ENCODE results near the gene BOD1L1.

BOD1L1 gene

DNA sequence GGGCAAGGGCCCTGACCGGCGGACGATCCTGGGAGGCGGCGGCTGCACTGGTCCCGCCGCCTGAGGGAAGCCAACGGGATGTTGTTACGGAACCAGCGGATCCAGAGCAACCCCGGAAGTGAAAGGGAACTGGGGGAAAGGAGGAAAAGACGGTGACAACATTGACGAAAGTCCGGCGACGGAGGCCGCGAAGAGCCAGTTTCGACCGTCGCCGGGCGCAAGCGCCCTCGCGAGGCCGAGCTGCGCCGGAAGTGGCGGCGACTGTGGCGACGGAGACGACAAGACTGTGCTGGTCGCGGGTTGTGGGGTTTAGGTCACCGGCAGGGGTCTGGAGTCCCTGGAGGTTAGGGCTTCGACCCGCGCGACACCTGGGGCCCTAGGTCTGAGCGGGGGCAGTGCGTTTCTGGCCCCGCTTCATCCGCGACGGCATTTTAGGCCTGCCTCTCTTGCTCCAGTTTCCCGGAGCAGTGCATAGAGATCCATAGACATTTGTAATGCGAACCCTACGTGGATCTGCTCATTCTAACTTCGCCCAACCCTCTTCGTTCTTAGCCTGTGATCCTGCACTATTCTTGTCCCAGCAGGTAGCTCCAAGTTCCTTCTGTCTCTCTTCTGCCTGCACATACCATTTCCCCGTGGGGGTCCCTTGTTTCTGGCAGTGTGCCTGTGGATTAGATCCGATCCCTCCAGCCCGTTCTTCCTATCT lies at the start of gene BOD1L1:
BOD1L1 (minus strand) TSS at position 120 of the 706 bp plus-strand sequence. CDS start 138 bp downstream, outside the sequence.
- DNase-seq: peak; percentile 79 to 86

GRCh38 chr4:13674971-13675370 lies 47.4 kb upstream of the BOD1L1 start:
- no peak for DNase-seq

- DNase-seq: no peak
These were observed 45.6 kb upstream of the BOD1L1 start for GRCh38 chr4:13673167-13673566.

DNA sequence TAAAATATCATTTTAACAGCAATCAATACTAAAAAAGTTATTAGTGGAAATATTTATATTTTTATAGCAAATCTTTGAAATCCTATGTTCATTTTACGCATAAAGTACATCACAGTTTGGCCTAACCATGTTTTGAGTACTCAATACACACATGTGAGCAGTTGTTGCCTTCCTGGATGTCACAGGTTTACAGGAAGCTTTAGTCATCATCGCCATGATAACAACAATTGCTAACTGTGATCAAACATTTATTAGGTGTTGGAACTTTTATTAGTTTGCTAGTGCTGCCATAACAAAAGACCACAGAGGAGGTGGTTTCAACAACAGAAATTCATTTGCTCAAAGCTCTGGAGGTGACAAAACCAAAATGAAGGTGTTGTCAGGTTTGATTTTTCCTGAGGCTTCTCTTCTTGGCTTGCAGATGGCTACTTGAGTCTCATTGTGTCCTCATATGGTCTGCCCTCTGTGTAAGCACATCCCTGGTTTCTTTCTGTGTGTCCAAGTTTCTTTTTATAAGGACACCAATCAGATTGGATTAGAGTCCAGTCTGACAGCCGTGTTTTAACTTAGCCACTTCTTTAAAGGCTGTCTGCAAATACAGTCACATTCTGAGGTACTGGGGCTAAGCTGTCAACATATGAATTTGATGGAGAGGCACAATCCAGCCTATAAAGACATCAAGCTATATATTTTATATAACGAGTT lies 43.1 kb upstream of the BOD1L1 start:
- DNase-seq: no peak

DNA sequence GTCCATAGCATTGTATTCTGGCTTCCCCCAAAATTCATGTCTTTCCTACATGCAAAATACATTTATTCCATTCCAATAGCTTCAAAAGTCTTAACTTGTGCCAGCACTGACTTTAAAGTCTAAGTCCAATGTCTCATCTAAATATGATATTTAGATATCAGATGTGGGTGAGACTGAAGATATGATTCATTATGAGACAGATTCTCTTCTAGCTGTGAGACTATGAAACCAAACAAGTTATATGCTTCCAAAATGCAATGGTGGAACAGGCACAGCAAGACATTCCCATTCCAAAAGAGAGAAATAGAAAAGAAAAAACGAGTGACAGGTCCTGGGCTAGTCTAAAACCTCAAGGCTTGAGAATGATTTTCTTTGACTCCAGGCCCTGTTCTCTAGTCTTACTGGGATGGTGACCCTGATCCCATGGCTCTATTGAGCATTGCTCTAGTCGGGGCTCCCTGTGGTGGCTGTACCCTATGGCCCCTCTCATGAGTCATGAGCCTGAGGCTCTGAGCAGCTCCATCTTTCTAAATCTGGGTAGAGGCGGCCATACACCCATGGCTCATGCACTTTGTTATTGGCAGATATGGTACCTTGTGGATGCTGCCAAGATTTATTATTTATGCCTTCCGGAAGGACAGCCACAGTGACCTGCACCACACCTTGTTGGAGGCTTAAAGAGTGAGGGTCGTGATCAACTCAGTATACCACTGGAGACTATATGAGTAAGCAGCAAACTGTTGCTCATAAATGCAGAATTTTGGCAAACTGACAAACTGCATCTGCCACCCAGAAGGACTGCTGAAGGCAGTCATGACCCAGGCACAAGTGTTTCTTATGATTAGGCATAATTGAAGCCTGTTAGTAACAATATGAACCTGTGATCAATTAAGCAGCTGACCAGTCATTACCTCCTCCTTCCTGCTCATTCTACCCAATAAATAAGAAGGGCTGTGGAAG lies 38.5 kb upstream of the BOD1L1 start:
- DNase-seq: no peak

- no peak for DNase-seq
These were observed 32.0 kb upstream of the BOD1L1 start for GRCh38 chr4:13659341-13660070.

GRCh38 chr4:13656569-13657405 lies 29.3 kb upstream of the BOD1L1 start:
- DNase-seq: peak; percentile 49 to 69

GRCh38 chr4:13654162-13654797 lies 26.8 kb upstream of the BOD1L1 start:
- peak; percentile 66 to 80 for DNase-seq

GRCh38 chr4:13653766-13654161 lies 26.2 kb upstream of the BOD1L1 start:
- DNase-seq: no peak

GRCh38 chr4:13647031-13647430 lies 19.5 kb upstream of the BOD1L1 start:
- DNase-seq: no peak

- DNase-seq: no peak
These were observed 17.6 kb upstream of the BOD1L1 start for GRCh38 chr4:13645075-13645474.

DNA sequence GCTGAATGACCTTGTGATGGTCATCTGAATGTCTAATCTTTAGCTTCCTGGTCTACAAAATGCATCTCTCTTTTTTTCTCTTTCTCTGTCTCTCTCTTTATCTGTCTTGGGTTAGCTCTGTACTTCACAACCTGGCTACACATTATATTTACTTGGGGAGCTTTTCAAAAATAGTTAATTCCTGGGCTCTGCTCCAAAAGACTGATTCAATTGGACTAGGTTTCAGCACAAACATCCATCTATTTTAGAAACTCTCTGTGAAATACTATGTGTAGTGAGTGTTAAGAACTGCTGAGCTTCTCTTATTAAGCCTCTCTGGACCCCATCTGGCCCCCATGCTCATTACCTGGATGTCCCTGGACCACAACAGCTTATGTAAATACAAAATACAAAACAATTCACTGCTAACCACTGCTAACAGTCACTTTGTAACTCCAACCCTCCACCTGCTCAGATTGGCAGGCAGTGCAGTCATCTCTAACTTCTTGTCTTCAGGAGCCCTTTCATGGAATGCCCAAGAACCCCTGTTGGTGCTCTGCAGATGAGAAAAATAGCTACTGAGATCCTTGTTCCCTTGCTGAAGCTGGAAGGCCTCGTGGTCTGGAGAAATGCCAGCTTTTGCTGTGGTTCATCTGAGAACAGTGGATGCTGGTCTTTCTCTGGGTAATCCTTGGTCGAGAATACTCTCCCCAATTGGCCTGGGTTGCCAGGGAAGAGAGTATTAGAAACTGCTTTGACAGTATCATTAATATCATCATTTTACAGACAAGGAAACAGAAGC lies 14.8 kb upstream of the BOD1L1 start:
- no peak for DNase-seq

DNA sequence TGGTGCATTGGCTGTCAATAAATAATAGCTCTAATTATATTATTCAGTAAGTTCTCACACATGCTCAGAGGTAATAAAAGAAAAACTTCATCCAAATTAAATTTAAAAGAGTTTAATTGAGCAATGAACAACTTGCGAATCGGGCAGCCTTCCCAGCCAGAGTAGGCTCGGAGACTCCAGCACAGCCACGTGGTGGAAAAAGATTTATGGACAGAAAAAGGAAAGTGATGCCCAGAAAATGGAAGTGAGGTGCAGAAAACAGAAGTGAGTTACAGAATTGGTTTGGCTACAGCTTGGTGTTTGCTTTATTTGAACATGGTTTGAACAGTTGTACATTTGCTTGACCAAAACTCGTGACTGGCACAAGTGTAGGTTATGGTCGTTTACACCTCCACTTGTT lies 13.6 kb upstream of the BOD1L1 start:
- no peak for DNase-seq

DNA sequence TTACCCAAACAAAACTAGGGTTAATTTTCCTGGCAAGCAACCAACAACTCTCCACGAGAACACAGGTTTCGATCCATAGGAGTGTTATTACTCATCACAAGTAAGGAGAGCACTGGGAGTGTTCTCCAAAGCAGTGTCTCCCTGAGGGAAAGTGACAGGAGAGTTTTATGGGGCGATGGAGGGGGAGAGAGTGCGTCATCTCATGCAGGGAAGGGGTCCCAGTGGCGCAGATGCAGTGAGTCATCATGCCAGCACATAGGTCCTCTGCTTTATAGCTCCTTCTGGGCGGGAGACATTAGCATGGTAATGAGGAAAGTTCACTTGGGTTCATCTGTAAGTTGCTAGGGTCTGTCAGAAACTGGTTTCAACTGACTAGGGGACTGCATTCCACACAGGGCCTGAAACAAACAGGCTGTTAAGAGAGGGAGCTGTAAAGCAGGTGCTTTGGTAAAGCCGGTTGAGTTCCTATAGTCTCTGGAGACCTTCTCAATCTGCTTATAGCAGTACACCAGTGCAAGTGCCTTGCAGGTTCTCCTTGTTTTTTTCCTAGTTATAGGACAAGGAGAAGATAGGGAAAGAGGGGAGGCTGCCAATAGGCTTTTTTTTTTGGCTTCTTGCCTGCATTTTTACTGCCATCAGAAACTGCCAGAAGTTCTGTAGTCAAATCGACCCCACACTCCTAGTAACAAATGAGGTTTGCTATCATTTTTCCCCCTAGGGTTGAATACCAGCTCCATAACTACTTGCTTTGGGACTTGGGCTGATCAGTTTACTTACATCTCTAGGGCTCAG lies 12.8 kb upstream of the BOD1L1 start:
- DNase-seq: no peak

GRCh38 chr4:13635286-13635799 lies 7.8 kb upstream of the BOD1L1 start:
- DNase-seq: no peak

GRCh38 chr4:13633671-13634070 lies 6.1 kb upstream of the BOD1L1 start:
- DNase-seq: no peak

DNA sequence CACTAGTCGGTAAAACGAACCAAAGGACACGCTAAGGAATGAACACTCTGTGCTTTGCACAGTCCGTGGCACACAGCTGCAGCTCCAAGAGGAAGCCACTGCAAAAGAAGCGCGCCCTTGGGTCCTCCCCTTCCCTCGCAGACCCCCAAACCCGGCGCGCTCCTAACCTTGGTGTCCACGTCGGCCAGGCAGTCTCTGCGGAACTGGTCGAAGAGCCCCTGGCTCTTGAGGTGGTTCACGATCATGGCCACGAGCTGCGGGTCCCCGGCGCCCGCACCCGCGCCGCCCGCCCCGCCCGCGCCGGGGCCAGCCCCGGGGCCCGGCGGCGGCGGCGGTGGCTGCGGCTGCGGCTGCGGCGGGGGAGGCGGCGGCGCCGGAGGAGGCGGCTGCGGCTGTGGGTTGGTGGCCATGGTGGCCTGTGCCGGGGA lies 333 bp downstream of the BOD1L1 start:
- no peak for DNase-seq

- no peak for DNase-seq
These were observed 890 bp downstream of the BOD1L1 start for GRCh38 chr4:13626492-13627177.

Measured in CD4-positive, alpha-beta T cell treated with Interferon alpha-2 for 1 hour (primary cell).